ENCODE results near the gene SYTL3.

Gene SYTL3

DNA sequence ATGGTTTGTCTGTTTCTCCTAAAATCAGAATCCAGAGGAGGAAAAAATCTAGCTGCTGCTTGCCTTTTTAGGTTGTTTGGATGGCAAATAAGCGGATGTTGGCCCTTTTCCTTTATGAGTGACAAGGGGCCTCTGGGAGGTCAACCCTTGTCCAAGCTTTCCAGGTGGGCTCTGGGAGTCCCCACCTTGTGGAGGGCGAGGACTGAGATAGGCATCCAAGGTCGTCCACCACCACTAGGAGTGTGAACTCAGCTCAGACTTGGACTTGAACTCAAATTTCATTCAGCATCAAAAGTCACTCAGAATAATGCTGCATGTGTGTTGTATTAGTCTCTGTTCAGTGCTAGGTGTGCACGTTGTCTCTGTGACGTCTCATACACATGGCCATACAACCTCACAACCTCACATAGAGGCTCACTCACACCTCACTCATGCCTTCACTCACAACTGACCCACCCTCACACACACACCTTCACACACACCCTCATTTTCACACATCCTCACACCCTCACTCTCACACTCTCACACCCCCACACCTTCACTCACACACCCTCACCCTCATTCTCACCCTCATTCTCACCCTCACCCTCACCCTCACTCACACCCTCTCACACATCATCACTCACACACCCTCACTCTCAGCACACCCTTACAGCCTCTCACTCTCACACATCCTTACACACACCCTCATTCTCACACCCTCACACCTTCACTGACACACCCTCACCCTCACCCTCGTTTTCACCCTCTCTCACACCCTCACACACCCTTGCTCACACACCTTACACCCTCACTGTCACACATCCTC is 23.3 kb upstream of the SYTL3 start:
- Histone ChIP-seq H3K27me3 (ENCODE audit: control insufficient read depth, low read length) (no peaks in the 10 kb centered on the region), H3K79me2 (ENCODE audit: control insufficient read depth, low read length) (no peaks in the 10 kb centered on the region), H3F3A (ENCODE audit: control insufficient read depth, insufficient read depth) (no peaks in the 10 kb centered on the region), H3K9me3 (ENCODE audit: control insufficient read depth, insufficient read depth, low read length) (no peaks in the 10 kb centered on the region), H4K20me1 (ENCODE audit: control insufficient read depth, insufficient read depth, low read depth, low read length) (no peaks in the 10 kb centered on the region), H3K4me3 (ENCODE audit: low read length) (no peak overlapping the region), H3K4me2 (ENCODE audit: low read length) (no peak overlapping the region), H3K36me3 (ENCODE audit: control insufficient read depth, low read length) (peaks cover 18% of the 10 kb centered on the region; the same call in 1 of the 2 replicates), H3K9me2 (replicated peaks; ENCODE audit: control insufficient read depth, low read length) (no peaks in the 10 kb centered on the region), H3K27ac (ENCODE audit: low read depth, low read length) (no peak overlapping the region), H3K4me1 (ENCODE audit: control insufficient read depth, low read length) (no peaks in the 10 kb centered on the region)
- no peak for TF ChIP-seq EZH2phosphoT487 (IDR thresholded peaks at IDR 0.05; ENCODE audit: borderline replicate concordance, low read length)
- TF ChIP-seq, protein P1, sequence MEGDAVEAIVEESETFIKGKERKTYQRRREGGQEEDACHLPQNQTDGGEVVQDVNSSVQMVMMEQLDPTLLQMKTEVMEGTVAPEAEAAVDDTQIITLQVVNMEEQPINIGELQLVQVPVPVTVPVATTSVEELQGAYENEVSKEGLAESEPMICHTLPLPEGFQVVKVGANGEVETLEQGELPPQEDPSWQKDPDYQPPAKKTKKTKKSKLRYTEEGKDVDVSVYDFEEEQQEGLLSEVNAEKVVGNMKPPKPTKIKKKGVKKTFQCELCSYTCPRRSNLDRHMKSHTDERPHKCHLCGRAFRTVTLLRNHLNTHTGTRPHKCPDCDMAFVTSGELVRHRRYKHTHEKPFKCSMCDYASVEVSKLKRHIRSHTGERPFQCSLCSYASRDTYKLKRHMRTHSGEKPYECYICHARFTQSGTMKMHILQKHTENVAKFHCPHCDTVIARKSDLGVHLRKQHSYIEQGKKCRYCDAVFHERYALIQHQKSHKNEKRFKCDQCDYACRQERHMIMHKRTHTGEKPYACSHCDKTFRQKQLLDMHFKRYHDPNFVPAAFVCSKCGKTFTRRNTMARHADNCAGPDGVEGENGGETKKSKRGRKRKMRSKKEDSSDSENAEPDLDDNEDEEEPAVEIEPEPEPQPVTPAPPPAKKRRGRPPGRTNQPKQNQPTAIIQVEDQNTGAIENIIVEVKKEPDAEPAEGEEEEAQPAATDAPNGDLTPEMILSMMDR (IDR thresholded peaks at IDR 0.05; ENCODE audit: low read depth, low read length, poor library complexity, severe bottlenecking): no peak

GRCh38 chr6:158627168-158627939 is 22.5 kb upstream of the SYTL3 start:
- no peaks in the 10 kb centered on the region for H3K9me2 ChIP-seq (replicated peaks; ENCODE audit: control insufficient read depth, low read length)
- H3K27me3 ChIP-seq (ENCODE audit: control insufficient read depth, low read length): no peaks in the 10 kb centered on the region
- H3K4me3 ChIP-seq (ENCODE audit: low read length): no peak overlapping the region
- no peak overlapping the region for H3K27ac ChIP-seq (ENCODE audit: low read depth, low read length)
- H4K20me1 ChIP-seq (ENCODE audit: control insufficient read depth, insufficient read depth, low read depth, low read length): no peaks in the 10 kb centered on the region
- peaks cover 20% of the 10 kb centered on the region; the same call in 1 of the 2 replicates for H3K36me3 ChIP-seq (ENCODE audit: control insufficient read depth, low read length)
- H3F3A ChIP-seq (ENCODE audit: control insufficient read depth, insufficient read depth): no peaks in the 10 kb centered on the region
- H3K4me1 ChIP-seq (ENCODE audit: control insufficient read depth, low read length): no peaks in the 10 kb centered on the region
- H3K9me3 ChIP-seq (ENCODE audit: control insufficient read depth, insufficient read depth, low read length): no peaks in the 10 kb centered on the region
- no peak overlapping the region for H3K4me2 ChIP-seq (ENCODE audit: low read length)
- no peaks in the 10 kb centered on the region for H3K79me2 ChIP-seq (ENCODE audit: control insufficient read depth, low read length)
- TF ChIP-seq EZH2phosphoT487 (IDR thresholded peaks at IDR 0.05; ENCODE audit: borderline replicate concordance, low read length): no peak
- TF ChIP-seq, protein P1 (IDR thresholded peaks at IDR 0.05; ENCODE audit: low read depth, low read length, poor library complexity, severe bottlenecking): no peak

- H3F3A ChIP-seq (ENCODE audit: control insufficient read depth, insufficient read depth): no peaks in the 10 kb centered on the region
- no peaks in the 10 kb centered on the region for H3K9me3 ChIP-seq (ENCODE audit: control insufficient read depth, insufficient read depth, low read length)
- H3K4me3 ChIP-seq (ENCODE audit: low read length): no peak overlapping the region
- no peak overlapping the region for H3K4me2 ChIP-seq (ENCODE audit: low read length)
- H3K27me3 ChIP-seq (ENCODE audit: control insufficient read depth, low read length): no peaks in the 10 kb centered on the region
- no peak for TF ChIP-seq EZH2phosphoT487 (IDR thresholded peaks at IDR 0.05; ENCODE audit: borderline replicate concordance, low read length)
- TF ChIP-seq, protein P1 (IDR thresholded peaks at IDR 0.05; ENCODE audit: low read depth, low read length, poor library complexity, severe bottlenecking): no peak
- H3K27ac ChIP-seq (ENCODE audit: low read depth, low read length): no peak overlapping the region
- peaks cover 21% of the 10 kb centered on the region; the same call in 1 of the 2 replicates for H3K36me3 ChIP-seq (ENCODE audit: control insufficient read depth, low read length)
- H4K20me1 ChIP-seq (ENCODE audit: control insufficient read depth, insufficient read depth, low read depth, low read length): no peaks in the 10 kb centered on the region
- H3K79me2 ChIP-seq (ENCODE audit: control insufficient read depth, low read length): no peaks in the 10 kb centered on the region
- H3K9me2 ChIP-seq (replicated peaks; ENCODE audit: control insufficient read depth, low read length): no peaks in the 10 kb centered on the region
- no peaks in the 10 kb centered on the region for H3K4me1 ChIP-seq (ENCODE audit: control insufficient read depth, low read length)
These were observed 22.0 kb upstream of the SYTL3 start for GRCh38 chr6:158627940-158628211.

Measured in DOHH2 (cell line).